Measurements from ENCODE around the gene ATP10B. TPM values are rescaled to one million over a fixed set of nuclear protein-coding genes. Genes with fewer than 3 reads are reported as not detected.

ATP10B gene
- total and polyA plus RNA-seq, 2 of the 13 experiments (the other 11 are each of a cell fraction or from before 2014, with no cell fraction given): not detected

- TF ChIP-seq ZNF280D (CRISPR knock-in tag; IDR thresholded peaks at IDR 0.05) (no peak), PHB2 (IDR thresholded peaks at IDR 0.05; ENCODE audit: partially characterized antibody) (no peak), NR2F2 (IDR thresholded peaks at IDR 0.05; ENCODE audit: borderline replicate concordance, low read depth) (no peak), YEATS4 (CRISPR knock-in tag; IDR thresholded peaks at IDR 0.05; ENCODE audit: borderline replicate concordance) (no peak), ZNF503 (CRISPR knock-in tag; IDR thresholded peaks at IDR 0.05) (no peak), GABPA (IDR thresholded peaks at IDR 0.05; ENCODE audit: low read depth, low read length) (no peak), GABPA (CRISPR knock-in tag; IDR thresholded peaks at IDR 0.05; ENCODE audit: low read depth) (no peak), HNRNPUL1 (IDR thresholded peaks at IDR 0.05; ENCODE audit: low read depth, low read length) (no peak), SOX5 (CRISPR knock-in tag; IDR thresholded peaks at IDR 0.05; ENCODE audit: borderline replicate concordance) (no peak), ZSCAN21 (CRISPR knock-in tag; IDR thresholded peaks at IDR 0.05; ENCODE audit: borderline replicate concordance) (no peak), RNF219 (CRISPR knock-in tag; IDR thresholded peaks at IDR 0.05) (no peak), SOX6 (IDR thresholded peaks at IDR 0.05) (no peak), SOX6 (CRISPR knock-in tag; IDR thresholded peaks at IDR 0.05) (no peak)
Measured at GRCh38 chr5:160846642-160847041, 5.4 kb downstream of the ATP10B start (continued).
